ENCODE data around the gene TSHR.

The TSHR gene

GRCh38 chr14:81138429-81138828 is 183.0 kb downstream of the TSHR start:
- H3K27ac Mint-ChIP-seq (ENCODE audit: low read depth), result no peak overlapping the region

GRCh38 chr14:81141426-81141825 is 186.0 kb downstream of the TSHR start:
- Mint-ChIP-seq H3K9me3 (no peaks in the 10 kb centered on the region), H3K27me3 (no peaks in the 10 kb centered on the region), H3K36me3 (ENCODE audit: insufficient read depth) (no peaks in the 10 kb centered on the region), H3K4me3 (no peak overlapping the region), H3K27ac (ENCODE audit: low read depth) (no peak overlapping the region), H3K4me1 (no peaks in the 10 kb centered on the region)
- no peak for DNase-seq (ENCODE audit: low spot score in 2 of 2)
- no peak for ATAC-seq (replicated peaks; ENCODE audit: extremely low read depth, poor library complexity, severe bottlenecking)

More at GRCh38 chr14:81138429-81138828, 183.0 kb downstream of the TSHR start:
- Mint-ChIP-seq H3K4me1 (no peaks in the 10 kb centered on the region), H3K36me3 (ENCODE audit: insufficient read depth) (no peaks in the 10 kb centered on the region), H3K9me3 (no peaks in the 10 kb centered on the region), H3K4me3 (no peak overlapping the region), H3K27me3 (no peaks in the 10 kb centered on the region)
- ATAC-seq (replicated peaks; ENCODE audit: extremely low read depth, poor library complexity, severe bottlenecking) (no peak), DNase-seq (ENCODE audit: low spot score in 2 of 2) (no peak)

GRCh38 chr14:81143793-81144192 is 188.4 kb downstream of the TSHR start:
- Mint-ChIP-seq H3K27me3 (no peaks in the 10 kb centered on the region), H3K36me3 (ENCODE audit: insufficient read depth) (no peaks in the 10 kb centered on the region), H3K4me3 (no peak overlapping the region), H3K9me3 (no peaks in the 10 kb centered on the region), H3K4me1 (peaks cover 9% of the 10 kb centered on the region), H3K27ac (ENCODE audit: low read depth) (no peak overlapping the region)
- DNase-seq (ENCODE audit: low spot score in 2 of 2), result no peak
- ATAC-seq (replicated peaks; ENCODE audit: extremely low read depth, poor library complexity, severe bottlenecking), result no peak

- no peak overlapping the region for H3K27ac Mint-ChIP-seq (ENCODE audit: low read depth)
- DNase-seq (ENCODE audit: low spot score in 2 of 2) (no peak), ATAC-seq (replicated peaks; ENCODE audit: extremely low read depth, poor library complexity, severe bottlenecking) (no peak)
- H3K4me1 Mint-ChIP-seq, result peaks cover 9% of the 10 kb centered on the region
- H3K27me3 Mint-ChIP-seq, result no peaks in the 10 kb centered on the region
- H3K36me3 Mint-ChIP-seq (ENCODE audit: insufficient read depth), result no peaks in the 10 kb centered on the region
- H3K9me3 Mint-ChIP-seq, result no peaks in the 10 kb centered on the region
- H3K4me3 Mint-ChIP-seq, result no peak overlapping the region
Observed at GRCh38 chr14:81144824-81145603, 189.6 kb downstream of the TSHR start.

- no peaks in the 10 kb centered on the region for H3K9me3 Mint-ChIP-seq
- no peaks in the 10 kb centered on the region for H3K27me3 Mint-ChIP-seq
- ATAC-seq (replicated peaks; ENCODE audit: extremely low read depth, poor library complexity, severe bottlenecking) (no peak), DNase-seq (ENCODE audit: low spot score in 2 of 2) (no peak)
- no peak overlapping the region for H3K27ac Mint-ChIP-seq (ENCODE audit: low read depth)
- peaks cover 9% of the 10 kb centered on the region for H3K4me1 Mint-ChIP-seq
- H3K36me3 Mint-ChIP-seq (ENCODE audit: insufficient read depth), result no peaks in the 10 kb centered on the region
- H3K4me3 Mint-ChIP-seq, result no peak overlapping the region
Observed at GRCh38 chr14:81147140-81147897, 191.9 kb downstream of the TSHR start.

- DNase-seq (ENCODE audit: low spot score in 2 of 2), result no peak
- no peak overlapping the region for H3K27ac Mint-ChIP-seq (ENCODE audit: low read depth)
- no peaks in the 10 kb centered on the region for H3K36me3 Mint-ChIP-seq (ENCODE audit: insufficient read depth)
- no peak for ATAC-seq (replicated peaks; ENCODE audit: extremely low read depth, poor library complexity, severe bottlenecking)
- H3K4me1 Mint-ChIP-seq, result peaks cover 9% of the 10 kb centered on the region
- H3K27me3 Mint-ChIP-seq, result no peaks in the 10 kb centered on the region
- H3K4me3 Mint-ChIP-seq, result no peak overlapping the region
- H3K9me3 Mint-ChIP-seq, result no peaks in the 10 kb centered on the region
Observed at GRCh38 chr14:81148635-81149034, 193.2 kb downstream of the TSHR start.

- DNase-seq (ENCODE audit: low spot score in 2 of 2) (no peak), ATAC-seq (replicated peaks; ENCODE audit: extremely low read depth, poor library complexity, severe bottlenecking) (no peak)
- H3K4me3 Mint-ChIP-seq, result no peak overlapping the region
- H3K27ac Mint-ChIP-seq (ENCODE audit: low read depth), result no peak overlapping the region
- no peaks in the 10 kb centered on the region for H3K36me3 Mint-ChIP-seq (ENCODE audit: insufficient read depth)
- H3K9me3 Mint-ChIP-seq, result no peaks in the 10 kb centered on the region
- no peaks in the 10 kb centered on the region for H3K27me3 Mint-ChIP-seq
- H3K4me1 Mint-ChIP-seq, result no peaks in the 10 kb centered on the region
Observed at GRCh38 chr14:81153187-81153586, 197.8 kb downstream of the TSHR start.

- no peak for ATAC-seq (replicated peaks; ENCODE audit: extremely low read depth, poor library complexity, severe bottlenecking)
- no peak for DNase-seq (ENCODE audit: low spot score in 2 of 2)
- Mint-ChIP-seq H3K4me1 (no peaks in the 10 kb centered on the region), H3K27ac (ENCODE audit: low read depth) (no peak overlapping the region), H3K9me3 (no peaks in the 10 kb centered on the region), H3K4me3 (no peak overlapping the region), H3K27me3 (no peaks in the 10 kb centered on the region), H3K36me3 (ENCODE audit: insufficient read depth) (no peaks in the 10 kb centered on the region)
Observed at GRCh38 chr14:81157431-81157830, 202.0 kb downstream of the TSHR start.

- no peaks in the 10 kb centered on the region for H3K9me3 Mint-ChIP-seq
- H3K27me3 Mint-ChIP-seq, result no peaks in the 10 kb centered on the region
- H3K36me3 Mint-ChIP-seq (ENCODE audit: insufficient read depth), result no peaks in the 10 kb centered on the region
- no peak for DNase-seq (ENCODE audit: low spot score in 2 of 2)
- no peak for ATAC-seq (replicated peaks; ENCODE audit: extremely low read depth, poor library complexity, severe bottlenecking)
- no peaks in the 10 kb centered on the region for H3K4me1 Mint-ChIP-seq
- no peak overlapping the region for H3K27ac Mint-ChIP-seq (ENCODE audit: low read depth)
- no peak overlapping the region for H3K4me3 Mint-ChIP-seq
Observed at GRCh38 chr14:81161088-81161487, 205.7 kb downstream of the TSHR start.

- H3K4me3 Mint-ChIP-seq, result no peak overlapping the region
- DNase-seq (ENCODE audit: low spot score in 2 of 2) (no peak), ATAC-seq (replicated peaks; ENCODE audit: extremely low read depth, poor library complexity, severe bottlenecking) (no peak)
- H3K27ac Mint-ChIP-seq (ENCODE audit: low read depth), result no peak overlapping the region
- no peaks in the 10 kb centered on the region for H3K36me3 Mint-ChIP-seq (ENCODE audit: insufficient read depth)
- no peaks in the 10 kb centered on the region for H3K4me1 Mint-ChIP-seq
- no peaks in the 10 kb centered on the region for H3K27me3 Mint-ChIP-seq
- no peaks in the 10 kb centered on the region for H3K9me3 Mint-ChIP-seq
Observed at GRCh38 chr14:81161749-81162148, 206.3 kb downstream of the TSHR start.

- ATAC-seq (replicated peaks; ENCODE audit: extremely low read depth, poor library complexity, severe bottlenecking), result no peak
- Mint-ChIP-seq H3K4me1 (no peaks in the 10 kb centered on the region), H3K4me3 (no peak overlapping the region), H3K27me3 (no peaks in the 10 kb centered on the region), H3K9me3 (no peaks in the 10 kb centered on the region), H3K27ac (ENCODE audit: low read depth) (no peak overlapping the region), H3K36me3 (ENCODE audit: insufficient read depth) (no peaks in the 10 kb centered on the region)
- no peak for DNase-seq (ENCODE audit: low spot score in 2 of 2)
Observed at GRCh38 chr14:81162941-81163340, 207.5 kb downstream of the TSHR start.

- Mint-ChIP-seq H3K4me1 (peaks cover 6% of the 10 kb centered on the region), H3K9me3 (no peaks in the 10 kb centered on the region), H3K27ac (ENCODE audit: low read depth) (peak overlapping the region; percentile 12), H3K4me3 (no peak overlapping the region), H3K27me3 (no peaks in the 10 kb centered on the region), H3K36me3 (ENCODE audit: insufficient read depth) (no peaks in the 10 kb centered on the region)
- DNase-seq (ENCODE audit: low spot score in 2 of 2) (no peak), ATAC-seq (replicated peaks; ENCODE audit: extremely low read depth, poor library complexity, severe bottlenecking) (peak; percentile 54)
Observed at GRCh38 chr14:81164167-81164774, 208.8 kb downstream of the TSHR start.

- Mint-ChIP-seq H3K9me3 (no peaks in the 10 kb centered on the region), H3K4me3 (no peak overlapping the region), H3K27me3 (no peaks in the 10 kb centered on the region), H3K36me3 (ENCODE audit: insufficient read depth) (peaks cover 2% of the 10 kb centered on the region), H3K27ac (ENCODE audit: low read depth) (no peak overlapping the region), H3K4me1 (peaks cover 16% of the 10 kb centered on the region)
- DNase-seq (ENCODE audit: low spot score in 2 of 2) (no peak), ATAC-seq (replicated peaks; ENCODE audit: extremely low read depth, poor library complexity, severe bottlenecking) (no peak)
Observed at GRCh38 chr14:81165188-81165587, 209.8 kb downstream of the TSHR start.

All from central memory CD8-positive, alpha-beta T cell (primary cell).